Neural cell (in vitro differentiated cells): Measurements from ENCODE around the gene IQGAP2.

Source experiments
- CTCF ChIP-seq: fragments of 450-650 bp; IDR thresholded peaks from 2 replicates; pipeline ENCODE4 v1.5.1; 2014; ENCODE audit warnings: antibody characterized with exemption, mild to moderate bottlenecking, moderate library complexity; ENCODE audit not compliant: poor library complexity, severe bottlenecking
- EP300 ChIP-seq: fragments of 450-650 bp; conservative IDR thresholded peaks from 2 replicates; pipeline ENCODE4 v1.6.1; 2014; ENCODE audit warnings: antibody characterized with exemption, mild to moderate bottlenecking, moderate library complexity; ENCODE audit not compliant: poor library complexity, severe bottlenecking
- EZH2 ChIP-seq: fragments of 200-600, 300-800 bp; shearing (Covaris generic), sonication (generic); IDR thresholded peaks from 2 replicates; pipeline ENCODE4 v1.6.1; 2014; ENCODE audit warnings: antibody characterized with exemption, low read length, borderline replicate concordance, mild to moderate bottlenecking; ENCODE audit not compliant: insufficient read depth, poor library complexity, severe bottlenecking
- MXI1 ChIP-seq: fragments of 450-650 bp; conservative IDR thresholded peaks from 2 replicates; pipeline ENCODE4 v1.6.1; 2014; ENCODE audit warnings: antibody characterized with exemption, mild to moderate bottlenecking; ENCODE audit not compliant: poor library complexity, severe bottlenecking
- POLR2AphosphoS5 ChIP-seq: IDR thresholded peaks from 2 replicates; pipeline ENCODE4 v1.6.1; 2012
- SMC3 ChIP-seq: fragments of 450-650 bp; conservative IDR thresholded peaks from 2 replicates; pipeline ENCODE4 v1.6.1; 2014; ENCODE audit warnings: antibody characterized with exemption, mild to moderate bottlenecking, moderate library complexity; ENCODE audit not compliant: poor library complexity
- TAF1 ChIP-seq: IDR thresholded peaks from 2 replicates; pipeline ENCODE4 v1.6.1; 2012; ENCODE audit warnings: low read depth
- TF ChIP-seq, protein P1 (sequence below): IDR thresholded peaks from 2 replicates; pipeline ENCODE4 v1.6.1; 2012; ENCODE audit warnings: borderline replicate concordance

- no peak for TF ChIP-seq CTCF
- no peak for TF ChIP-seq POLR2AphosphoS5
- TF ChIP-seq, protein P1, sequence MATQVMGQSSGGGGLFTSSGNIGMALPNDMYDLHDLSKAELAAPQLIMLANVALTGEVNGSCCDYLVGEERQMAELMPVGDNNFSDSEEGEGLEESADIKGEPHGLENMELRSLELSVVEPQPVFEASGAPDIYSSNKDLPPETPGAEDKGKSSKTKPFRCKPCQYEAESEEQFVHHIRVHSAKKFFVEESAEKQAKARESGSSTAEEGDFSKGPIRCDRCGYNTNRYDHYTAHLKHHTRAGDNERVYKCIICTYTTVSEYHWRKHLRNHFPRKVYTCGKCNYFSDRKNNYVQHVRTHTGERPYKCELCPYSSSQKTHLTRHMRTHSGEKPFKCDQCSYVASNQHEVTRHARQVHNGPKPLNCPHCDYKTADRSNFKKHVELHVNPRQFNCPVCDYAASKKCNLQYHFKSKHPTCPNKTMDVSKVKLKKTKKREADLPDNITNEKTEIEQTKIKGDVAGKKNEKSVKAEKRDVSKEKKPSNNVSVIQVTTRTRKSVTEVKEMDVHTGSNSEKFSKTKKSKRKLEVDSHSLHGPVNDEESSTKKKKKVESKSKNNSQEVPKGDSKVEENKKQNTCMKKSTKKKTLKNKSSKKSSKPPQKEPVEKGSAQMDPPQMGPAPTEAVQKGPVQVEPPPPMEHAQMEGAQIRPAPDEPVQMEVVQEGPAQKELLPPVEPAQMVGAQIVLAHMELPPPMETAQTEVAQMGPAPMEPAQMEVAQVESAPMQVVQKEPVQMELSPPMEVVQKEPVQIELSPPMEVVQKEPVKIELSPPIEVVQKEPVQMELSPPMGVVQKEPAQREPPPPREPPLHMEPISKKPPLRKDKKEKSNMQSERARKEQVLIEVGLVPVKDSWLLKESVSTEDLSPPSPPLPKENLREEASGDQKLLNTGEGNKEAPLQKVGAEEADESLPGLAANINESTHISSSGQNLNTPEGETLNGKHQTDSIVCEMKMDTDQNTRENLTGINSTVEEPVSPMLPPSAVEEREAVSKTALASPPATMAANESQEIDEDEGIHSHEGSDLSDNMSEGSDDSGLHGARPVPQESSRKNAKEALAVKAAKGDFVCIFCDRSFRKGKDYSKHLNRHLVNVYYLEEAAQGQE = no peak
- no peak for TF ChIP-seq SMC3
- no peak for TF ChIP-seq MXI1
- no peak for TF ChIP-seq EZH2
- no peak for TF ChIP-seq TAF1
- no peak for TF ChIP-seq EP300
These were observed 43.7 kb downstream of the IQGAP2 start for GRCh38 chr5:76446776-76447175.
